AG04449 (cell line): ENCODE results near the gene RPS6KA3.

Experiments
- CTCF ChIA-PET: fragments of 350-600 bp; formaldehyde crosslinking; extraction: SDS; loops from one replicate; lab custom pipeline; 2021; ENCODE audit warnings: antibody characterized with exemption; lab: Yijun Ruan, JAX
- POLR2A ChIA-PET: fragments of 400-600, 350-600 bp; formaldehyde crosslinking; extraction: SDS; loops from one replicate; lab custom pipeline; 2020; ENCODE audit warnings: antibody characterized with exemption, inconsistent platforms; lab: Yijun Ruan, JAX
- DNase-seq: peaks from one replicate; pipeline ENCODE4 v3.0.0-alpha.2; 2010; ENCODE audit warnings: low read depth, low spot score
- H3K4me3 ChIP-seq: 2 replicates; pipeline ENCODE4 v1.5.1; 2011; ENCODE audit warnings: low read depth, mild to moderate bottlenecking, control low read depth, low read length
- CTCF ChIP-seq: IDR thresholded peaks from one replicate; pipeline ENCODE4 v1.5.1; 2011; ENCODE audit warnings: mild to moderate bottlenecking, moderate library complexity, low read length, control low read depth, inconsistent platforms; ENCODE audit not compliant: insufficient read depth; ENCODE audit errors: missing control alignments

Gene RPS6KA3

GRCh38 chrX:20284444-20284843 is 17.7 kb upstream of the RPS6KA3 start:
- TF ChIP-seq CTCF, result no peak
- DNase-seq, result no peak
- ChIA-PET POLR2A (no interaction called here), CTCF (no interaction called here)
- no peak overlapping the region for H3K4me3 ChIP-seq

- DNase-seq, result no peak
- TF ChIP-seq CTCF, result no peak
- CTCF ChIA-PET, result no interaction called here
- POLR2A ChIA-PET, result no interaction called here
- H3K4me3 ChIP-seq, result no peak overlapping the region
These were observed 14.2 kb upstream of the RPS6KA3 start for GRCh38 chrX:20280938-20281337.

- ChIA-PET CTCF (no interaction called here), POLR2A (no interaction called here)
- no peak for DNase-seq
- TF ChIP-seq CTCF, result no peak
- no peak overlapping the region for H3K4me3 ChIP-seq
These were observed 7.4 kb upstream of the RPS6KA3 start for GRCh38 chrX:20274121-20274520.

- ChIA-PET POLR2A (no interaction called here), CTCF (interaction anchor here (0.8 kb wide), 1 partner anchor 19 kb away, joined by 3 read pairs; no protein-coding TSS in a partner anchor)
- H3K4me3 ChIP-seq, result no peak overlapping the region
- no peak for TF ChIP-seq CTCF
- no peak for DNase-seq
These were observed 5.0 kb upstream of the RPS6KA3 start for GRCh38 chrX:20271730-20272129.

- no peak for DNase-seq
- no peak for TF ChIP-seq CTCF
- ChIA-PET POLR2A (no interaction called here), CTCF (interaction anchor here (0.8 kb wide), 1 partner anchor 19 kb away, joined by 3 read pairs; no protein-coding TSS in a partner anchor)
- H3K4me3 ChIP-seq, result no peak overlapping the region
These were observed 4.5 kb upstream of the RPS6KA3 start for GRCh38 chrX:20271186-20271585.

- CTCF ChIA-PET, result no interaction called here
- POLR2A ChIA-PET, result no interaction called here
- DNase-seq, result no peak
These were observed 3.8 kb upstream of the RPS6KA3 start for GRCh38 chrX:20270562-20270890.

More at GRCh38 chrX:20270562-20270890, 3.8 kb upstream of the RPS6KA3 start:
- H3K4me3 ChIP-seq, result no peak overlapping the region
- TF ChIP-seq CTCF, result no peak
